Stromal cell of bone marrow (primary cell): ENCODE measurements around the gene PDAP1.
A peak's percentile ranks its signal among the peaks of the same experiment; 100 is the strongest.

Experiments used
- DNase-seq: peaks from one replicate; pipeline ENCODE4 v3.0.0-alpha.2; 2012; ENCODE audit warnings: low read depth

PDAP1 gene

DNA sequence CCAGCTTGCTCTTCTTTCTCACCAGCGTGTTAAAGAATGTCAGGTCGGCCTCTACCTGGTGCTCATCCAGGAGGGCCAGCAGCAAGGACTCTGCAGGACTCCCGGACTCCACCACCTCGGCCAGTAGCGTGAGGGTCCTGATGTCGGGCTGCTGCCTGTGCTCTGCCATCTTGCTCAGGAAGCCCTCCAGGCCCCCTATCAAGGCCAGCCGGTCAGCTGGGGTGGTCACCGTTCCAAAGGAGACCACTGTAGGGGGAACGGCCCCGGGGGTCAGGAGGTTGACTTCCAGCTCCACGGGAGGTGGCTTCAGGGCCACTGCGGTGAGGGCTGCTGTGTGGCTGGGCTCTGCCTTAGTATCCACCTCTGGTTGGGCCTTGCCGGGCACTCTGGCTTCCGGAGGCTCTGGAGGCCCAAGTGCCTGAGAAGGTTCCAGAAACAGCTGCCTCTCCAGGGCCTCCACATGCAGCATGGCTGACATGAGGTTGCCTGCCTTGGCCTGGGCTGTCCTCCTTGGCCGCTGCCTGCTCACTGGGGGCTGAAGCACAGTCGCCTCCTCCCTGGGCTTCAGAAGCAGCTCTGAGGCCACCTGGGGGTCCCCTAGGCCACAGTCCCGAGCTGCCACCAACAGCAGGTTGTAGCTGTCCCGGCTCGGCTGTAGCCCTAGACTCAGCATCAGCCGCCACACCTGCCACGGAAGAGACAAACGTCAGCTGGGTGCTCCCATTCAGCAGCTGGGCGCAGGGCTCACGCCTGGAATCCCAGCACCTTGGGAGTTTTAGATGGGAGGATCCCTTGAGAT lies 16.7 kb upstream of the PDAP1 start:
- no peak for DNase-seq

DNA sequence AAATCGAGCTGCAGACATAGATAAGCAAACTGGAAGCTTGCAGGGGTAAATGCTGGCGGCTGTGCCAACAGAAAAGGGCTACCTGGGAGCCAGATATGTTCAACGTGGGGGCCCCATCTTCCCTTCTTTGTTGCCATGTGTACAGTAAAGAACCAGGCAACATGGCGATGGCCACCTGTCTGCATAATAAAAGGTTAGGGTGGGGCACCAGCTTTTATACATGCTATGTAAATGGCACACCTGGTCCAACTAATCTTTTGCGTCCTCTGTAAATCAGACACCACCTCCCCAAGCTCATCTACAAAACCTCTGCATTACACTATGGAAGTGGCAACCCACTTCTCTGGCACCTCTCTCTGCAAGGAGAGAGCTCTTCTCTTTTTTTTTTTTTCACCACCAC lies 14.2 kb upstream of the PDAP1 start:
- no peak for DNase-seq

DNA sequence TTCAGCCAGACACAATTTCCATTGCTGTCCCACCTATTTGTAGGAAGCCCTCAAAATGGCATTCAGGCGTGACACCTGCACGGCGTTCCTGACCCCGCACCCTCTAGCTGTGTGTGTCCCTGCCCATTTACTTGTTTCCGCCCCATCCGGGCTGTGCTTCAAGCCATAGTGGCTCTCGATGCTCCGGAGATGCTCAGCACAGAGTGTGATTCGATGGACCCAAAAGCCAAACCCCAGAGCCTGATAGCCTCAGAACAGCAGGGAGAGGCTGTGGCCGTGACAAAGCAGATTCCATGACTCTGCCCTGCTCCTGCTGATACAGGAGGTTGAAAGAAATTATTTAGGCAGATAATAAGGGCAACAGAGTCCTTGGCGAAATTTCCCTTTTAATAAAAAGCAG lies 13.8 kb upstream of the PDAP1 start:
- DNase-seq: no peak

GRCh38 chr7:99420986-99421385 lies 12.6 kb upstream of the PDAP1 start:
- DNase-seq: no peak

DNA sequence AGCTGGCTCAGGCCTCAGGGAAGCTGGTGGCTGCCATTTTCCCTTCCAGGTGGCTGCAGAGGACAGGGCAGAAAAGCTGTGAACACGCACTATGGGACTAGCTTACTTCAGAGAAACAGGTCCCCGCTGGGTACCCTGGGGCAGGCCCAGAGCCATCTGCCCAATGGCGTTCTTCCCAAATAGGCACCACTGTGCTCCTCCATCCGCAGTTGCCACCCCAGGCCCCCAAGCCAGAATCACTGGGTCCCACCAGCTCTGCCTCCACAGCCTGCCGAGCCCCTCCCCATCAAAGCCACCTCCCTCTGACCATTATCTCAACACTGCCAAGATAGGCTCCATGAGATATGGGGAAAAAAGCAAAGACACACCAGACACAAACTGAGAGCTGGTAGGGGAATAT lies 11.8 kb upstream of the PDAP1 start:
- DNase-seq: no peak

- DNase-seq: no peak
Measured at GRCh38 chr7:99419323-99420021, 11.1 kb upstream of the PDAP1 start.

- DNase-seq: no peak
Measured at GRCh38 chr7:99418260-99418659, 9.9 kb upstream of the PDAP1 start.

DNA sequence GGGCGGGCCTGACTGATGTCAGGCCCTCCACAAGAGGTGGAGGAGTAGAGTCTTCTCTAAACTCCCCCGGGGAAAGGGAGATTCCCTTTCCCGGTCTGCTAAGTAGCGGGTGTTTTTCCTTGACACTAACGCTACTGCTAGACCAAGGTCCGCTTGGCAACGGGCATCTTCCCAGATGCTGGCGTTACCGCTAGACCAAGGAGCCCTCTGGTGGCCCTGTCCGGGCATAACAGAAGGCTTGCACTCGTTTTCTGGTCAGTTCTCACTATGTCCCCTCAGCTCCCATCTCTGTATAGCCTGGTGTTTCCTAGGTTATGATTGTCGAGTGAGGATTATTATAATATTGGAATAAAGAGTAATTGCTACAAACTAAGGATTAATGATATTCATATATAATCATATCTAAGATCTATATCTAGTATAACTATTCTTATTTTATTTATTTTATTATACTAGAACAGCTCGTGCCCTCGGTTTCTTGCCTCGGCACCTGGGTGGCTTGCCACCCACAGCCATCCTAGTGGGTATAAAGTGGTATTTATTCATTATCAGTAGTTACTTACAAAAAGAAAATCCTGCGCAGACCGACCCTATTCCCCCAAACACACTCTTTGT lies 7.2 kb upstream of the PDAP1 start:
- DNase-seq: peak; percentile 44

- DNase-seq: no peak
Measured at GRCh38 chr7:99410635-99411034, 2.2 kb upstream of the PDAP1 start.

GRCh38 chr7:99409806-99410205 lies 1.4 kb upstream of the PDAP1 start:
- no peak for DNase-seq

GRCh38 chr7:99409192-99409572 lies 785 bp upstream of the PDAP1 start:
- DNase-seq: no peak

DNA sequence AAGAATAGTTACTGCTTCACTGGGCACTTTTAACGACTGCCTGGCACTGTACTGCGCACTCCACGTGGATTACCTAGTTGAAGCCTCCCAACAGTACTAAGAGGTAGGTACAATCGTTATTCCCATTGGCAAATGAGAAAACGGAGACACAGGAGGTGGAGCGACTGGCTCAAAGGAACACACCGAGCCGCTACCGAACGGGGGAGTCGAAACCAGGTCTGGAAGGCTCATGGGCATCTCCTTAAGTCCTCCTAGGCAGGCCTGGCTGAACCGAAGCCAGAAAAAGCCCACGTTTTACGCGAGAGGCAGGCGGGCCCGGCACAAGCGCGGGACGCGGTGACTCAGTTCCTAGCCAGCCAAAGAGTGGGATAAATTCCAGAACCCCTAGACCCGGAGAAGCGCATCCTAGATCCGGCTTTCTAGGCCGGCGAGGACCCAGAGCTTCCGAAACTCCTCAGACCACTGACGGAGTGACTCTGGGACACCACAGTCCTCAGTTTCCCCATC lies 472 bp downstream of the PDAP1 start:
- peak; percentile 76 for DNase-seq

GRCh38 chr7:99406557-99406956 lies 1.8 kb downstream of the PDAP1 start:
- no peak for DNase-seq

DNA sequence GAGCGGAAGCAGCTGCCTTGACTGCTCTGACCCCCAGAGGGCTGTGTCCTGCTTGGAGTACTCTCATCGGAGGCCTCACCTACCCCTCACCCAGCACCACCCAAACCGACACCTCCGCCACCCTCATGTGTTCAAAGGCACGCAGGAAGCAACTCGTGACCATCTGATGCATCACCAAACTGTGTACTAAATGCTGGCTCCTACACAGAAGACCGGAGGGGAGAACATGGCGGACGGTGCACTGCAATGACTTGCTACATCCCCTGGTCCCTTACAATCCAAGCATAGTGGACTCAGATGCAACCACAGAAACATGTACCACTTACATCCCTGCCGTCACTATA lies 3.4 kb downstream of the PDAP1 start:
- DNase-seq: no peak

DNA sequence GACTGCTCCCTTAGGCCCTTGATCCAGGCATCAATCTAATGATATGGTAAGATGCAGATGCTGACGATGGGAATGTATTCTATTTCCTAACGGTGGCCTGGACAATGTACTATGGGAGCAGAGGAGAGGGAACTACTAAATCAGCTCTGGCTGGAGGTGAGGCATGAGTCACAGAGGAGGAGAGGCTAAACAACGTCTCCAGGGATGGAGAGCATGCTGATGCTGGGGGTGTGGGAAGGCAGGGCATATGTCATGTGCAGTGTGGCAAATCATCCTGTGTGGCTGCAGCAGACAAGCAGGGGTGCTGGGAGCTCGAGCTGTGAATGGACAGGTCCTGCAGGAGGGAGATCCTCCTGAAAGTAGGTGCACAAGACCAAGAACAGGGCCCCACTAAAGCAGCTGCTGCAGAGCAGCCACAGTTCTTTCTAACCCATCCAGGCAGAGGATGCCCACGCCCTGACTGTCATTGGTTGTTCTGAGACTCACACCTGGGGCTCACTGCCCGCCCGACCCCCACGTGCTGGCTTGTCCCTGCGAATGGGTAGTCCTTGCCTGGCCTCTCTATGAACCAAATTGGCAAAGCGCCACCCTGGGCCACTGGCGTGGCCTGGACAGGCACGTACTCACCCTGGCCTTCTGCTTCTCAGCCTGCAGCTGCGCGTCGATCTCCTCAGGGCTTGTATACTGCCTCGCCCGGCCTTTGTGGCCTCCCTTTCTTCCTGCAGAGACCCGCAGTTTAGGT lies 4.0 kb downstream of the PDAP1 start:
- no peak for DNase-seq

GRCh38 chr7:99403764-99404163 lies 4.6 kb downstream of the PDAP1 start:
- DNase-seq: no peak

DNA sequence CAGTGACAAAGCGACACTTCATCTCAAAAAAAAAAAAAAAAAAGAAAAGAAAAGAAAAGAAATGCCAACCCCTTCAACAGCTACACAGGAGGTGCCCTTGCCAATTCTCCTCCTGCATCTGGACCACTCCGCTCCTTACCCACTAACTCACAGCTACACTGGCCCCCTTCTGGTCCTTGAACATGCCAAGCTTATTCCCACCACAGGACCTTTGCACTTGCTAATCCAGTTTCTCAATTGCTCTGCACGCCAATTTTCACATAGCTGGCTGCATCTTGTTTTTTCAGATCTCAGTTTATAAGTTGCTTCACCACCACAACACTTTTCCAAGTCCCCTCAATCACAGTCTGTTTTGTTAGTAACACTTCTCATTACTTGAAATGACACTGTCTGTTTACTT lies 5.5 kb downstream of the PDAP1 start:
- no peak for DNase-seq

DNA sequence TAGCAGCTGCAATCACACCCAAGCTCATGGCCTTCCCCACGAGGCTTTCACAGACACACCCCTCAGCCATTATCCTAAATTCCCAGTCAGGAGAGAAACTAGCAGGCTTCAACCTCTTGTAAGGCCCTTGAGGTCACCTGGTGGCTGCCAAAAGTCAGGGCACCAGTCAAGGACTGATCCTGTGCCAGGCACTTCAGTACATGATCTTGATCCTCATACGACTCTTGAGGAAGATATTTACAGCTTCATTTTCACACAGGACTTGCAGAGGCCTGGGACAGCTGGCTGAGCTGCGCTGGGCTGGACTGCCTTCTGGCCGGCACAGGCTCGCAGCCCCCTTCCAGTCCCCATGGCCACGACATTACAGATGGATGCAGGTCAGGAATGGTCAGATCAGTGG lies 8.8 kb downstream of the PDAP1 start:
- DNase-seq: no peak

- DNase-seq: no peak
Measured at GRCh38 chr7:99398891-99399445, 9.4 kb downstream of the PDAP1 start.

DNA sequence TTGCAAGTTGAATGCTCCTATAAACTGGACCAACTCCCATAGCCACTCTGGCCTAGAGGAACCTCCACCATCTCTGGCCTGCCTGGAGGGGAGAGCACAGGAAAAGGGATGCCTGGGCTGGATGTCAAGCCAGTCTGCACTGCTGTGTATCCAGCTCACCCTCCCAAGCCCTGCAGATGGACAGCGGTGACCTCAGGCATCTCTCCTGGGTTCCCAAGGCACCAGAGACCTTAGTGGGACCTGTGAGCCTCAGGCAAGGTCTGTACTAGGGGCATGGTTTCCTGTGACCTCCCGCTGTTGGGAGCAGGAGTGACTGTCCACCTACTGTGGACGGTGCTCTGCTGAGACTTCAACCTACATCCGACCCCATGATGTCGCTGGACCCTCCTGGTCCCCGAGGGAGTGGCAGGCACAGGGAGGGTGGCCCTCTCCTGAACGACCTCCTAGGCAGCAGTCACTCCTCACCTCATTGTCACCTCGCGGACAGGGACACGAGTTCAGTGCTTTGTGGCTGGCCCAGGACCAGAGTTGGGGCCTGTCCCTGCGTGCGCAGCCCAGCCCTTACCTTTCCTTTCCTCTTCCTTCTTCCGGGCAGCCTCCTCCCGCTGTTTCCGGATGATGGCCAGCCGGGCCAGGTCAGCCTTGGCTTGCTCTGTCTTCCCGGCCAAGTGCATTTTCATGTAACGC lies 11.0 kb downstream of the PDAP1 start:
- no peak for DNase-seq

- no peak for DNase-seq
Measured at GRCh38 chr7:99396418-99397296, 11.7 kb downstream of the PDAP1 start.
